ENCODE data around the gene NEK6. TPM values are rescaled to one million over a fixed set of nuclear protein-coding genes. Genes with fewer than 3 reads are reported as not detected.

The NEK6 gene
- total and polyA plus RNA-seq, 10 of the 15 experiments (the other 5 are each of a cell fraction or from before 2014, with no cell fraction given), result 31.3 to 161 (median 89.2) TPM

DNA sequence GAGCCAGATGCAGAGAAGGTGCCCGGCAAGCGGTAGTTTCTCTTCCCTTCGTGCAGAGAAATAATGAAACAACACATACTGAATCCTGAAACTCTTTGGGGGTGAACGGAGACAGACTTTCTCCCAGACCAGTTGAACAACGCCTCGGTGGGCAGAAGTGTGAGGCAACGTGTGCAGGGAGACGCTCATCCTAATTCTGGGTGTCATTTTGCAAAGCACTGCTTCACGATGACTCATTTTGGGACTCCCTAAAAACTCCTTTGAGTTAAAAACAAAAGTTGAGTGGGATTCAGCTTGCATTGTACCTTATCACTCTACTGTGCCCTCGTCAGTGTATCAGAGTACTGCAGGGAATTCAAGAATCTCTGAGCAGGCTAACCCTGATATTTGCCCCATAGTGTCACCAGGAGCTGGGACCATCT, 3.5 kb upstream of the NEK6 start:
- no peaks in the 10 kb centered on the region for H4K20me1 ChIP-seq (ENCODE audit: control insufficient read depth, insufficient read depth)
- H3K79me2 ChIP-seq (ENCODE audit: control insufficient read depth, insufficient read depth, low read length), result peaks cover 17% of the 10 kb centered on the region
- peak; percentile 96 for DNase-seq (ENCODE audit: low read depth, low spot score)
- intact Hi-C loops (cut with micrococcal nuclease; ENCODE audit: unreplicated experiment), result loop anchor here (1.0 to 2.0 kb wide), 3 partner anchors 36 to 117 kb away; no protein-coding TSS in a partner anchor
- RAD21 ChIA-PET (ENCODE audit: unreplicated experiment), result interaction anchor here (0.8 to 4.2 kb wide), 8 partner anchors 9 to 57 kb away, joined by 3 to 38 read pairs (median 7); no protein-coding TSS in a partner anchor
- no peaks in the 10 kb centered on the region for H3K27me3 ChIP-seq (replicated peaks in 1 of 2; ENCODE audit: control insufficient read depth in 2 of 2, insufficient read depth in 2 of 2, low read length in 1 of 2)
- no TSS peak for BruUV-seq (replicated peaks)
- peak; percentile 82 for ATAC-seq
- peak overlapping the region; percentile 82 for H3K4me2 ChIP-seq (ENCODE audit: control insufficient read depth, insufficient read depth)
- in situ Hi-C loops (cut with MboI), result no loop called here
- H2AFZ ChIP-seq (ENCODE audit: control insufficient read depth, low read depth, low read length), result no peak overlapping the region
- 0 out of 2 replicates have a peak overlapping the region, but pooled peaks have one; percentile 28 for H3K4me3 ChIP-seq
- POLR2A ChIA-PET, result interaction anchor here (0.6 to 4.3 kb wide), 7 partner anchors 9 to 122 kb away, joined by 4 to 30 read pairs (median 8); no protein-coding TSS in a partner anchor
- 3% methylated on average over 10 of the region's 10 CpGs for WGBS (ENCODE audit: insufficient coverage, insufficient replicate concordance, low lambda C conversion rate, missing lambda C conversion rate)
- no peak overlapping the region; the same call in 1 of the 2 replicates for H3K9ac ChIP-seq (ENCODE audit: control insufficient read depth, insufficient read depth, low read length)
- CTCF ChIA-PET, result interaction anchor here (1.1 to 1.8 kb wide), 5 partner anchors 9 to 57 kb away, joined by 3 to 6 read pairs (median 4); no protein-coding TSS in a partner anchor
- SMC1A ChIA-PET (ENCODE audit: uncharacterized antibody, unreplicated experiment), result interaction anchor here (0.8 to 2.6 kb wide), 12 partner anchors 9 to 122 kb away, joined by 3 to 22 read pairs (median 4); no protein-coding TSS in a partner anchor
- H3K4me1 ChIP-seq (ENCODE audit: control insufficient read depth, insufficient read depth, low read length), result peaks cover 37% of the 10 kb centered on the region
- H3K9me3 ChIP-seq (replicated peaks; ENCODE audit: control insufficient read depth, insufficient read depth, low read length), result no peaks in the 10 kb centered on the region
- FAIRE-seq, result peak; percentile 97
- H3K36me3 ChIP-seq (ENCODE audit: control insufficient read depth in 2 of 2, insufficient read depth in 2 of 2, low read length in 1 of 2), result no peaks in the 10 kb centered on the region
- peak overlapping the region; percentile 74 for H3K27ac ChIP-seq (ENCODE audit: control insufficient read depth, insufficient read depth)
- TF ChIP-seq ZNF24 (IDR thresholded peaks at IDR 0.05), result peak; percentile 92
- peak; percentile 91 for TF ChIP-seq ZBED1 (IDR thresholded peaks at IDR 0.05; ENCODE audit: borderline replicate concordance)
- TF ChIP-seq ZSCAN29 (IDR thresholded peaks at IDR 0.05), result no peak
- TF ChIP-seq, protein P1, sequence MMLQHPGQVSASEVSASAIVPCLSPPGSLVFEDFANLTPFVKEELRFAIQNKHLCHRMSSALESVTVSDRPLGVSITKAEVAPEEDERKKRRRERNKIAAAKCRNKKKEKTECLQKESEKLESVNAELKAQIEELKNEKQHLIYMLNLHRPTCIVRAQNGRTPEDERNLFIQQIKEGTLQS (IDR thresholded peaks at IDR 0.05; ENCODE audit: borderline replicate concordance, extremely low read depth, low read depth, low read length), result no peak
- no peak for TF ChIP-seq GABPA (IDR thresholded peaks at IDR 0.05; ENCODE audit: low read depth)
- TF ChIP-seq DPF2 (IDR thresholded peaks at IDR 0.05), result peak; percentile 97
- peak; percentile 85 for TF ChIP-seq BCL11A (IDR thresholded peaks at IDR 0.05; ENCODE audit: low read depth, low read length)
- no peak for TF ChIP-seq RBBP5 (conservative IDR thresholded peaks at IDR 0.05)
- TF ChIP-seq SMAD1 (IDR thresholded peaks at IDR 0.05; ENCODE audit: low read depth, partially characterized antibody), result no peak
- TF ChIP-seq SKIL (IDR thresholded peaks at IDR 0.05; ENCODE audit: low read depth, poor library complexity, severe bottlenecking), result peak; percentile 99
- no peak for TF ChIP-seq RFX5 (IDR thresholded peaks at IDR 0.05; ENCODE audit: low read depth, low read length)
- no peak for TF ChIP-seq FOS (IDR thresholded peaks at IDR 0.05; ENCODE audit: borderline replicate concordance, extremely low read depth, insufficient read length)
- TF ChIP-seq ELK1 (IDR thresholded peaks at IDR 0.05; ENCODE audit: low read depth, low read length), result peak; percentile 53; the same call in 1 of the 2 replicates
- no peak for TF ChIP-seq POLR2A (IDR thresholded peaks at IDR 0.05; ENCODE audit: low read depth, low read length)
- no peak for TF ChIP-seq NRF1 (conservative IDR thresholded peaks at IDR 0.05; ENCODE audit: low read depth, low read length)
- TF ChIP-seq SIX5 (IDR thresholded peaks at IDR 0.05; ENCODE audit: low read depth, low read length, severe bottlenecking), result no peak
- TF ChIP-seq STAT3 (IDR thresholded peaks at IDR 0.05; ENCODE audit: low read depth, low read length), result 0 out of 2 replicates have a peak, but pooled peaks have one; percentile 94
- TF ChIP-seq WRNIP1 (IDR thresholded peaks at IDR 0.05; ENCODE audit: borderline replicate concordance, low read depth, low read length), result peak; percentile 87; the same call in 1 of the 2 replicates
- peak; percentile 94 for TF ChIP-seq NBN (IDR thresholded peaks at IDR 0.05)
- TF ChIP-seq, protein P2, sequence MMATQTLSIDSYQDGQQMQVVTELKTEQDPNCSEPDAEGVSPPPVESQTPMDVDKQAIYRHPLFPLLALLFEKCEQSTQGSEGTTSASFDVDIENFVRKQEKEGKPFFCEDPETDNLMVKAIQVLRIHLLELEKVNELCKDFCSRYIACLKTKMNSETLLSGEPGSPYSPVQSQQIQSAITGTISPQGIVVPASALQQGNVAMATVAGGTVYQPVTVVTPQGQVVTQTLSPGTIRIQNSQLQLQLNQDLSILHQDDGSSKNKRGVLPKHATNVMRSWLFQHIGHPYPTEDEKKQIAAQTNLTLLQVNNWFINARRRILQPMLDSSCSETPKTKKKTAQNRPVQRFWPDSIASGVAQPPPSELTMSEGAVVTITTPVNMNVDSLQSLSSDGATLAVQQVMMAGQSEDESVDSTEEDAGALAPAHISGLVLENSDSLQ (IDR thresholded peaks at IDR 0.05), result peak; percentile 59
- TF ChIP-seq NFYA (IDR thresholded peaks at IDR 0.05; ENCODE audit: borderline replicate concordance, low read depth, low read length), result no peak
- TF ChIP-seq MTA2 (IDR thresholded peaks at IDR 0.05; ENCODE audit: low read depth), result peak; percentile 92

All from GM12878 (cell line).